GM19099 (cell line): ENCODE results near the gene EIF3I.

Experiments used
- POLR2A ChIP-seq: IDR thresholded peaks from 3 replicates; pipeline ENCODE4 v1.6.1; 2011; ENCODE audit warnings: low read depth; ENCODE audit not compliant: insufficient read length; ENCODE audit errors: extremely low read depth

The EIF3I gene

GRCh38 chr1:32208469-32208868 lies 13.7 kb upstream of the EIF3I start:
- TF ChIP-seq POLR2A, result no peak

- no peak for TF ChIP-seq POLR2A
These were observed 13.3 kb upstream of the EIF3I start, which contains the start of gene DCDC2B for GRCh38 chr1:32208891-32209328. DCDC2B (plus strand) TSS chr1:32209089; CDS start chr1:32209094, 5 bp downstream.

- peak; percentile 11 for TF ChIP-seq POLR2A
These were observed 6.4 kb upstream of the EIF3I start for GRCh38 chr1:32215629-32216480.

GRCh38 chr1:32216566-32216965 lies 5.6 kb upstream of the EIF3I start:
- TF ChIP-seq POLR2A, result no peak

- TF ChIP-seq POLR2A, result no peak
These were observed 3.2 kb upstream of the EIF3I start for GRCh38 chr1:32219022-32219421.

- no peak for TF ChIP-seq POLR2A
These were observed 1.2 kb upstream of the EIF3I start for GRCh38 chr1:32220746-32221580.

- TF ChIP-seq POLR2A, result no peak
These were observed 627 bp upstream of the EIF3I start for GRCh38 chr1:32221581-32221979.

GRCh38 chr1:32223683-32224082 lies 1.5 kb downstream of the EIF3I start:
- no peak for TF ChIP-seq POLR2A

- TF ChIP-seq POLR2A, result no peak
These were observed 2.1 kb downstream of the EIF3I start for GRCh38 chr1:32224285-32224684.

- TF ChIP-seq POLR2A, result no peak
These were observed 6.6 kb downstream of the EIF3I start for GRCh38 chr1:32228771-32229170.

- no peak for TF ChIP-seq POLR2A
These were observed 9.7 kb downstream of the EIF3I start for GRCh38 chr1:32231843-32232432.

GRCh38 chr1:32232558-32233304 lies 10.5 kb downstream of the EIF3I start:
- no peak for TF ChIP-seq POLR2A

GRCh38 chr1:32234792-32235191 lies 12.6 kb downstream of the EIF3I start:
- no peak for TF ChIP-seq POLR2A

GRCh38 chr1:32239337-32239736 lies 17.1 kb downstream of the EIF3I start:
- no peak for TF ChIP-seq POLR2A

GRCh38 chr1:32239790-32240139 lies 17.6 kb downstream of the EIF3I start:
- TF ChIP-seq POLR2A, result no peak
